ENCODE data around the gene UBTF.

DNA sequence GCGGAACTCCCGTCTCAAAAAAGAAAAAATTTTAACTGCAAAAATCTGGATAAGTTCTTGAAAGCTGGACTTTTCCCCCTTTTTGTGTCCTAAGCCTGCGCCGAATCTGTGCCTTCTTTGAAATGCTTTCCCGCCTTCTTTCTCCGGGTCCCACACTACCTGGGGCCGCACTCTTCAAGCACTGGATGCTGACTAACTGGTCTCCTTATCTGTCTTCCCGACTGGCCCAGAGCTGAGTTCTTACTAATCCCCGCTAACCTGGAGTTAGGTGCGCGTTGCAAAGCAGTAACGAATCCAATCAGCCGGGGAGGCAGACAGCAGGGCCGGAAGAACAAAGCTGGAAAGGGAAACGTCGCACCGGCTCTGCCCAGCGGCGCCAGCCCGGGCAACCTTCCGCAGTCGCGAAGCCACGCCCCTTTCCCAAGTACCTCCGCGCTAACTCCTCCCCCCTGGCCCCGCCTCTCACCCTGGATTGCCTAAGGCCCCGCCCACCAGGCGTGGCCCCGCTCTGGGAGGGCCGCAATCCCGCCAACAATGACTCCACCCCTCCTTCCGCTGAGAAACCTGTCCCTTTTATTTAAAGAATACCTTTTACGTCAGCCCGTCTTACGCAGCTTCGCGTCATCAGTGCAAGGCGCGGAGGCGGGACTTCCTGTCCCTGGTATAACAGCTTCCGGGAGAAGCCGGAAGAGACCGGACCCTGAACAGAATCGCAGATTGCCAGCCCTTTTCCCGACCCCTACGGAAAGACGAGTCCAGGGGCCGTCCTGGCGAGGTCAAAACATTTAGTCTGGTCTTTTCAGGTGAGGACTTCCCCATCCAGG lies 33.0 kb downstream of the UBTF start, which contains the start of gene TMUB2:
- TF ChIP-seq, protein P1, sequence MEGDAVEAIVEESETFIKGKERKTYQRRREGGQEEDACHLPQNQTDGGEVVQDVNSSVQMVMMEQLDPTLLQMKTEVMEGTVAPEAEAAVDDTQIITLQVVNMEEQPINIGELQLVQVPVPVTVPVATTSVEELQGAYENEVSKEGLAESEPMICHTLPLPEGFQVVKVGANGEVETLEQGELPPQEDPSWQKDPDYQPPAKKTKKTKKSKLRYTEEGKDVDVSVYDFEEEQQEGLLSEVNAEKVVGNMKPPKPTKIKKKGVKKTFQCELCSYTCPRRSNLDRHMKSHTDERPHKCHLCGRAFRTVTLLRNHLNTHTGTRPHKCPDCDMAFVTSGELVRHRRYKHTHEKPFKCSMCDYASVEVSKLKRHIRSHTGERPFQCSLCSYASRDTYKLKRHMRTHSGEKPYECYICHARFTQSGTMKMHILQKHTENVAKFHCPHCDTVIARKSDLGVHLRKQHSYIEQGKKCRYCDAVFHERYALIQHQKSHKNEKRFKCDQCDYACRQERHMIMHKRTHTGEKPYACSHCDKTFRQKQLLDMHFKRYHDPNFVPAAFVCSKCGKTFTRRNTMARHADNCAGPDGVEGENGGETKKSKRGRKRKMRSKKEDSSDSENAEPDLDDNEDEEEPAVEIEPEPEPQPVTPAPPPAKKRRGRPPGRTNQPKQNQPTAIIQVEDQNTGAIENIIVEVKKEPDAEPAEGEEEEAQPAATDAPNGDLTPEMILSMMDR (IDR thresholded peaks at IDR 0.05): no peak
- TF ChIP-seq EZH2 (IDR thresholded peaks at IDR 0.05): no peak

Data from neural progenitor cell (in vitro differentiated cells).